Neural progenitor cell (in vitro differentiated cells): ENCODE measurements around the gene MPC1L. TPM values are rescaled to one million over a fixed set of nuclear protein-coding genes. Genes with fewer than 3 reads are reported as not detected.
A peak's percentile ranks its signal among the peaks of the same experiment; 100 is the strongest.

Experiments
- DNase-seq: peaks from one replicate; pipeline ENCODE4 v3.0.0-alpha.2; 2016; ENCODE audit warnings: low spot score
- H2AFZ ChIP-seq: fragments of 200-600 bp; sonication (generic); replicated peaks from 2 replicates; pipeline ENCODE4 v1.6.1; 2016; ENCODE audit warnings: antibody characterized with exemption
- H3F3A ChIP-seq: fragments of 200-600 bp; sonication (generic); 2 replicates; pipeline ENCODE4 v1.6.1; 2016; ENCODE audit warnings: antibody characterized with exemption, low read depth
- H3K27ac ChIP-seq: fragments of 200-600 bp; sonication (generic); 2 replicates; pipeline ENCODE4 v1.5.1; 2016; ENCODE audit warnings: mild to moderate bottlenecking
- H3K27me3 ChIP-seq: fragments of 200-600 bp; sonication (generic); 2 replicates; pipeline ENCODE4 v1.6.1; 2016; ENCODE audit warnings: mild to moderate bottlenecking, moderate library complexity
- H3K36me3 ChIP-seq: fragments of 200-600 bp; sonication (generic); 2 replicates; pipeline ENCODE4 v1.5.1; 2016
- H3K4me1 ChIP-seq: fragments of 200-600 bp; sonication (generic); 2 replicates; pipeline ENCODE4 v1.6.1; 2016; ENCODE audit warnings: mixed run types
- H3K4me2 ChIP-seq: fragments of 200-600 bp; sonication (generic); 2 replicates; pipeline ENCODE4 v1.6.1; 2016
- H3K4me3 ChIP-seq: fragments of 200-600 bp; sonication (generic); 2 replicates; pipeline ENCODE4 v1.5.1; 2016
- H3K79me2 ChIP-seq: fragments of 200-600 bp; sonication (generic); 2 replicates; pipeline ENCODE4 v1.6.1; 2016; ENCODE audit warnings: low read depth
- H3K9ac ChIP-seq: fragments of 200-600 bp; sonication (generic); 2 replicates; pipeline ENCODE4 v1.6.1; 2016
- H3K9me3 ChIP-seq: fragments of 200-600 bp; sonication (generic); 2 replicates; pipeline ENCODE4 v1.5.1; 2016; ENCODE audit warnings: low read depth
- H4K20me1 ChIP-seq: fragments of 200-600 bp; sonication (generic); 2 replicates; pipeline ENCODE4 v1.6.1; 2016; ENCODE audit warnings: low read depth
- H3K27ac Mint-ChIP-seq: 3 replicates; pipeline ENCODE4 v1.8.0; 2021; ENCODE audit warnings: mixed read lengths
- H3K27me3 Mint-ChIP-seq: 2 replicates; pipeline ENCODE4 v1.8.0; 2022; ENCODE audit warnings: low read depth, mild to moderate bottlenecking, inconsistent platforms, moderate library complexity, mixed read lengths; ENCODE audit not compliant: insufficient read depth
- H3K36me3 Mint-ChIP-seq: 3 replicates; pipeline ENCODE4 v1.8.0; 2021; ENCODE audit warnings: mixed read lengths
- H3K4me1 Mint-ChIP-seq: 3 replicates; pipeline ENCODE4 v1.8.0; 2021; ENCODE audit warnings: mixed read lengths
- H3K4me3 Mint-ChIP-seq: 3 replicates; pipeline ENCODE4 v1.8.0; 2021; ENCODE audit warnings: mild to moderate bottlenecking, moderate library complexity, mixed read lengths
- H3K9me3 Mint-ChIP-seq: 3 replicates; pipeline ENCODE4 v1.8.0; 2020; ENCODE audit warnings: mixed read lengths
- CTCF ChIP-seq: fragments of 200-600 bp; sonication (generic); IDR thresholded peaks from 2 replicates; pipeline ENCODE4 v1.5.1; 2017; ENCODE audit warnings: antibody characterized with exemption, mild to moderate bottlenecking
- EZH2 ChIP-seq: fragments of 200-600 bp; sonication (generic); IDR thresholded peaks from 2 replicates; pipeline ENCODE4 v1.6.1; 2017; ENCODE audit warnings: antibody characterized with exemption, mild to moderate bottlenecking, moderate library complexity
- EZH2phosphoT487 ChIP-seq: fragments of 200-600 bp; sonication (generic); IDR thresholded peaks from 2 replicates; pipeline ENCODE4 v1.6.1; 2017; ENCODE audit warnings: antibody characterized with exemption
- total RNA-seq: library from RNA; depleted of rRNA; stranded (reverse); fragments of >200 nt; gene quantifications from 2 replicates; pipeline ENCODE4 v1.2.3, GENCODE V29; 2015; ENCODE audit warnings: low replicate concordance

The MPC1L gene
- total RNA-seq, 1 donor from 2014 or later: not detected

GRCh38 chrX:40646489-40647306 lies 23.5 kb downstream of the MPC1L start:
- peaks cover 12% of the 10 kb centered on the region for H3K4me1 Mint-ChIP-seq
- Histone ChIP-seq H3K36me3 (no peaks in the 10 kb centered on the region), H3K9ac (peak overlapping the region; percentile 45), H3K4me1 (peaks cover 6% of the 10 kb centered on the region), H3K27me3 (no peaks in the 10 kb centered on the region), H3K27ac (no peak overlapping the region), H3K4me2 (peak overlapping the region; percentile 76), H3K9me3 (no peaks in the 10 kb centered on the region), H3F3A (peaks cover 24% of the 10 kb centered on the region), H2AFZ (peak overlapping the region; percentile 66), H4K20me1 (peaks cover 5% of the 10 kb centered on the region), H3K79me2 (peaks cover 20% of the 10 kb centered on the region), H3K4me3 (peak overlapping the region; percentile 73)
- no peak for TF ChIP-seq EZH2phosphoT487
- no peak for TF ChIP-seq EZH2
- TF ChIP-seq CTCF: no peak
- DNase-seq: peak; percentile 33
- peak overlapping the region; percentile 72 for H3K27ac Mint-ChIP-seq
- H3K9me3 Mint-ChIP-seq: no peaks in the 10 kb centered on the region
- H3K36me3 Mint-ChIP-seq: peaks cover 8% of the 10 kb centered on the region
- peaks cover 4% of the 10 kb centered on the region for H3K27me3 Mint-ChIP-seq
- H3K4me3 Mint-ChIP-seq: peak overlapping the region; percentile 93

GRCh38 chrX:40647307-40648197 lies 24.3 kb downstream of the MPC1L start, which contains the start of gene CXorf38:
Gene CXorf38 (minus strand): TSS chrX:40647561. CDS start chrX:40647520, 41 bp downstream.
- Histone ChIP-seq H3F3A (peaks cover 24% of the 10 kb centered on the region), H3K4me2 (peak within 1 kb of the TSS; percentile 76), H3K4me1 (peaks cover 6% of the 10 kb centered on the region), H3K27ac (peak within 1 kb of the TSS; percentile 60), H2AFZ (peak within 1 kb of the TSS; percentile 66), H3K4me3 (peak within 1 kb of the TSS; percentile 73), H3K36me3 (no peaks in the 10 kb centered on the region), H3K9ac (peak within 1 kb of the TSS; percentile 45), H3K9me3 (no peaks in the 10 kb centered on the region), H4K20me1 (peaks cover 5% of the 10 kb centered on the region), H3K27me3 (no peaks in the 10 kb centered on the region), H3K79me2 (peaks cover 20% of the 10 kb centered on the region)
- Mint-ChIP-seq H3K27me3 (peaks cover 4% of the 10 kb centered on the region), H3K9me3 (no peaks in the 10 kb centered on the region), H3K4me1 (peaks cover 12% of the 10 kb centered on the region), H3K36me3 (peaks cover 5% of the 10 kb centered on the region), H3K27ac (peak within 1 kb of the TSS; percentile 72), H3K4me3 (peak within 1 kb of the TSS; percentile 93)
- peak; percentile 96 for DNase-seq
- TF ChIP-seq EZH2: no peak
- TF ChIP-seq CTCF: peak; percentile 28

GRCh38 chrX:40651620-40652223 lies 28.5 kb downstream of the MPC1L start:
- no peaks in the 10 kb centered on the region for H3K9me3 ChIP-seq
- H3K79me2 ChIP-seq: peaks cover 3% of the 10 kb centered on the region
- H3K27ac ChIP-seq: no peak overlapping the region
- no peak overlapping the region for H2AFZ ChIP-seq
- no peaks in the 10 kb centered on the region for H4K20me1 ChIP-seq
- no peak overlapping the region for H3K4me2 ChIP-seq
- H3K36me3 ChIP-seq: no peaks in the 10 kb centered on the region
- no peaks in the 10 kb centered on the region for H3K36me3 Mint-ChIP-seq
- no peak overlapping the region for H3K4me3 Mint-ChIP-seq
- H3F3A ChIP-seq: peaks cover 24% of the 10 kb centered on the region
- no peaks in the 10 kb centered on the region for H3K9me3 Mint-ChIP-seq
- peaks cover 3% of the 10 kb centered on the region for H3K4me1 ChIP-seq
- DNase-seq: peak; percentile 82
- H3K9ac ChIP-seq: no peak overlapping the region
- H3K27ac Mint-ChIP-seq: no peak overlapping the region
- no peak overlapping the region for H3K4me3 ChIP-seq
- no peaks in the 10 kb centered on the region for H3K27me3 ChIP-seq
- no peak for TF ChIP-seq EZH2
- TF ChIP-seq CTCF: peak; percentile 95
- H3K27me3 Mint-ChIP-seq: no peaks in the 10 kb centered on the region
- H3K4me1 Mint-ChIP-seq: no peaks in the 10 kb centered on the region
